Measurements from ENCODE around the gene PSMF1.

Gene PSMF1

DNA sequence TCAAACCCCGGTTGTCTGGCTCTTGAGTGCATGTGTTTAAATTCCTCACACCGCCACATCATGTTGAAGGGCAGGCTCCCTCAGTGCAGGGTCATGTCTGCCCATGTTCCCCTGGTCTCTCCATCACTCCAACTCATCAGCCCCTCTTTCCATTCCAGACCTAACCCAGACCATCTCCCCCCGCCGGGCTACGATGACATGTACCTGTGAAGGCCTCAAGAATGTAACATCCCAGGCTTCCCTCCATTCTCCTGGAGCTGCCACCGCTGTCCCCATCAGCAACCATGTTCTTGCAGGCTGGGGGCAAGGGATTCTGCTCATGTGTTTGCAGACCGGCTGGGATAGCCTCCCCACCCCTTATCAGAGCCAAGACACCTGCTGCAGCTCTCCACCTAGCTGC is 46.5 kb downstream of the PSMF1 start:
- DNase-seq (ENCODE audit: low read depth): no peak

DNA sequence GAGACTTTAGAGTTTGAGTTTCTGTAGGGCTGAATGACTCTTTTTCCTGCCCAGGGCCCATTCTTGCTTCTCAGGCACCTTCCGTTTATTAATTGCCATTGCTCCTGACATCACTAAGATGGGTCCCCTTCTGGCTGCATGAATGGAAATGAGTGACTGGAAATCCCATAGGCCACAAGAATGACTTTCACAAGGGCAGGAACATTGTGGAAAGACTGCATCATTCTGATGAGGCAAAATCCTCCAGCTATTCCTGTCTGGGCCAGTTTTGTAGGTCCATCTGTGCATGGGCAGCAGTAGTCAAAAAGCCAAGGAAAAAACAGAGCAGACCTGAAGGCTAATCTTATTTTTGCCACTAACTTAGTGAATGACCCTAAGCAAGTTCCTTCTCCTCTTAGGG is 47.1 kb downstream of the PSMF1 start:
- no peak for DNase-seq (ENCODE audit: low read depth)

GRCh38 chr20:1165941-1166340 is 47.5 kb downstream of the PSMF1 start:
- DNase-seq (ENCODE audit: low read depth): no peak

GRCh38 chr20:1166948-1167720 is 48.7 kb downstream of the PSMF1 start:
- DNase-seq (ENCODE audit: low read depth): no peak

- DNase-seq (ENCODE audit: low read depth): no peak
Measured at GRCh38 chr20:1169224-1169623, 50.8 kb downstream of the PSMF1 start.

GRCh38 chr20:1171461-1172093 is 53.2 kb downstream of the PSMF1 start:
- DNase-seq (ENCODE audit: low read depth): no peak

DNA sequence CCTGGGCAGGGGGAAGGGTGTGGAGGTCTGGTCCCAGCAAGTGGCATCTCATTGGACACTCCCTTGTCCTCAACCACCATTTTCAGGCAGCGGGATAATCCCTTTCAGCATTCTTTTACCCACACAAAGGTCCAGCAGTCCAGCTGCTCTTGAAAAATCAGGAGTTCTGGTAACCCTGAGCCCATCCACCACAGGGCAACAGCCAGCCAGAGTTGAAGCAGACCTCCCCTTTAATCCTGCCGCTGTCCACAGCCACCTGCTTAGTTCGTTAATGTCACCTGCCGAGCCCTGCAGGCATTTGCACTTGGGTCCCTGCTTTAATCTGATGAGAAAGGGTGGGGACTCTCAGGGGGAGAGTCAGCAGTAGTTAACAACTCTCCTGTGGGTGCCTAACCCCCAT is 55.3 kb downstream of the PSMF1 start:
- no peak for DNase-seq (ENCODE audit: low read depth)

DNA sequence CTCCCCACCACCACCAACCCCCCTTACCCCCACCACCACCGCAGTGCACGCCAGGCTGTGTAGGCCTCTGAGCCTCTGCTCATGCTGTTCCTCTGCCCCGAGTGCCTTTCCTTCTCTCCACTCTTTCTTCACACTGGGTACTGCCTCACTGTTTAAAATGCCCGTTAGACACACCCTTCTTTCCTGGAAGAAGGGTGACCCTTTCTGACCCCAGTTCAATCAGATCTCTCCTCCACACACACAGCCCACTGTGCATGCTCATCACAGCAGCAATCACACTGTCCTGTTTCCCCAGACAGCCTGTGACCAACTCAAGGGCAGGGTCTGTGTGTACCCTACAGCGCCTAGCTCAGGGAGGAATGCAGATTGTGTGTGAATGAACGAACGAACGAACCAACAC is 56.4 kb downstream of the PSMF1 start:
- no peak for DNase-seq (ENCODE audit: low read depth)

DNA sequence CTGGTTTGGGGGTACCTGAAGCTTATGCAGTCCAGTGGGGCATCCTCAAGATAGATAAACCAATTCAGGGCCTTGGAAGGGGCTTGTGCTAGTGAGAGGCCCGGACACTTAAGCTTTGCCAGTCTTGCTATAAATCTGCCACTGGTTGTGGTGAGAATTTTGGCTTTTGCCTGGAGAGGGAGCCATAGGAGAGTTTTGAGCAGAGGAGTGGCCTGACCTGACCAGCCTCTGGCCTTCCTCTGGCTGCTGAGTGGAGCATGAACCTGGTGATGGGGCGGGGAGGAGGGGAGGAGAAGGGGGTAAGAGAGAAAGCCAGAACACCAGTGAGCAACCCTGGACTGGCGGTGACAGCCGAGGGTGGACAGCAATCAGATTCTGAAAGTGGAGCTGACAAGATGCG is 59.3 kb downstream of the PSMF1 start:
- no peak for DNase-seq (ENCODE audit: low read depth)

- DNase-seq (ENCODE audit: low read depth): no peak
Measured at GRCh38 chr20:1178103-1178502, 59.7 kb downstream of the PSMF1 start.

DNA sequence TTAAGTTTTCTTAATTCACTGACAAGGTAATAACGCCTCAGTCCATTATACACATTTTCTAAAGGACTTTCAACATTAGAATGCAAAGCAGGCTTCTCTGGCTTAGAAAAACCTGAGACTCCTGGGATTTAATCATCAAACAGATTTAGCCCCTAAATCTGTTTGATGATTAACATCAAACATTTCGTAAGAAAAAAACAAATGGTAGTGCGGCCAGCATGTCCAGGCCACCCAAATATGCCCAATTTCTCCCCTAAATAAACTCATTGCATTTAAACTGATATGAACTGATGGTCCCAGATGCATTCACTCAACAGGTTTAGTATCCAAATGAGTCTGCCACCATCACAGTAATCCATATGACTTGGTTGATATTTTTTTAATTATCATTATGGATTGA is 60.2 kb downstream of the PSMF1 start:
- DNase-seq (ENCODE audit: low read depth): no peak

GRCh38 chr20:1180949-1181348 is 62.5 kb downstream of the PSMF1 start:
- no peak for DNase-seq (ENCODE audit: low read depth)

GRCh38 chr20:1182106-1182505 is 63.7 kb downstream of the PSMF1 start:
- no peak for DNase-seq (ENCODE audit: low read depth)

- no peak for DNase-seq (ENCODE audit: low read depth)
Measured at GRCh38 chr20:1183153-1183552, 64.8 kb downstream of the PSMF1 start.

DNA sequence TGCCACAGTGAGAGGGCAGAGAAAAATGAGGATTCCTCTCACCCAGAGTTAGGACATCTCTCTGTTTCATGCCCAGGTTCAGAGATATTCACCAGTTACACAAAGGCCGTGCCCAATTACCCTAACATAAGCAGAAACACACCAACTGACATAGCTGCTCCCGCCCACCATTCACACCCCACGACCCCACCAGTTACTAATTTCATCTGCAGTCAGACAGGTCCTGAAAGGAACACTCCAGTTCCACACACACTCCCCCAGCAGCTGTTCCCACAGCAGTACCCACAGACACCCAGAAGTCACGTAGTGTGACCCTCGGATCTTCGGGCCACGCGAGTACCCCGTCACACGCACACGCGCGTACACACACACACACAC is 65.8 kb downstream of the PSMF1 start:
- DNase-seq (ENCODE audit: low read depth): no peak

DNA sequence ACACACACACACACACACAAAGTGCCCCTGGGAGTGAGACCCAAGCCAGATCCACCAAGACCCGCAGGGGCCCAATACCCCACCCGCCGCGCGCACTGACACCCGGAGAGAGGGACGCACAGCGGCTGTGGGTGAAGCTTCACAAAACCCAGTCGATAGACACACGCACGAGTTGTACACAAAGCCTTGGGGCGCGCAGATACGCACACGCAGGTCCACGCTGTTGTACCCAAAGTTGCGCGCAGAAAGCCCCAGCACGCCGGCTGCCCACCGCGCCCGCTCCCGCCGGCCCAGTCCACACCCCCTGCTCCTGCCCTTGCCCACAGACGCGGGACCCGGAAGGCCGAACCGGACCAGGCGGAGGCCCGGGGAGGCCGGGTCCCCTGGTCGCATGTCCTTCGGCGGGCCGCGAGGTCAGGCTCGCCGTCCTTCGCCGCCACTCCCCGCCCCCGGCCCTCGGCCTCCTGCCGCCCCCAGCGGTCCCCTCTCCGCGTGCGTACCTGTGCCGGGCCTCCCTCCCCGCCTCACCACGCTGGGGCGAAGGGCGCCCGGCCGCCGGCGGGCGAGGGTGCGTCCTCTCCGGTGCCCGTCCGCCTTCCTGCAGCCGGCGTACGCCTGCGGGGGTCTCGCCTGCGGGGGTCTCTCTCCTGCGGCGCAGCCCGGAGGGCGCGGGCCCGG is 66.4 kb downstream of the PSMF1 start, which contains the start of gene TMEM74B:
Gene TMEM74B (minus strand): TSS at position 344 of the 678 bp plus-strand sequence. CDS start 1,180 bp downstream, outside the sequence.
- no peak for DNase-seq (ENCODE audit: low read depth)

DNA sequence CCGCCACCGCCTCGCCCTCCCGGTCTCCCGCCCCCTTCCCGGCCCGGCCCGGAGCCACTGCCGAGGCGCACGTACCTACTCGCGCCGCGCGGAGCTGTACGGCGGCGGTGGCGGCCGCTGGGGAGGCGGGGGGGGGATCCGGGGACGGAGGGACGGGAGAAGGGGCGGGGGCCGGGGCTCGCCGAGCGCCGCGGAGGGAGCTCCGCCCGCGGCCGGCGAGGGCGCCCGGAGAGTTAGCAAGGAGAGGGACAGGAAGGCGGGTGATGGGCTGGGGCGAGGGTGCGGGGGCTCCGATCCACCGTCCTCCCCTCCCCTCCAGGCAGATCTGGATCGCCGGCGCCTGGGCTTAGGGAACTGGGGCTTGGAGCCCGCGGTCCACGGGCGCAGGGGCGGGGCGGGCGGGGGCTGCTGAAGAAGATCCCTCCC is 66.9 kb downstream of the PSMF1 start:
- no peak for DNase-seq (ENCODE audit: low read depth)

- DNase-seq (ENCODE audit: low read depth): peak; percentile 43
Measured at GRCh38 chr20:1185790-1186334, 67.5 kb downstream of the PSMF1 start.

- DNase-seq (ENCODE audit: low read depth): no peak
Measured at GRCh38 chr20:1186367-1186991, 68.1 kb downstream of the PSMF1 start.

DNA sequence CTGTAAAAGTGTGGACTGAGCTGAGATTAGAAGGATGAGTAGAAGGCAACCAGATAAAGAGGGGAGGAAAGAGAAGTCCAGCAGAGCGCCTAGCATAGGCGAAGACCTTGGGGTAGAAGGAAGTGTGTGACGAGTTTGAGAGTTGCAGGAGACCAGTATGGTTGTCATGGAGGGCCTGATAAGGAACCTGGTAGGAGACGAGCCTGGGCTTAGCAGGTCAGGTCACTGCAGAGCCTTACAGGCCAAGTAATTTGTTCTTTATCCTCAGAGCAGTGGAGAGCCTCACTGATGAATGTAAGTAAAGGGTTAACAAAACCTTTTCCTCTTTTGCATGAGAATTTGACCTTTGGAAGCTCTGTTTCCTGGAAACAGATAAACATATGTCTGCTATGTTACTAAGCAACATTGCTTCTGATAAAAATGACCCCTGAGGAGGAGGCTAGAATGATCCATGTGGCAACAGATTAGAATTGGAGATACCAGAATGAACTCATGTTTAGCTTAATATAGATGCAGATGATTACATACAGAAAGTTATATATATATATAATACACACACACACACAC is 69.3 kb downstream of the PSMF1 start:
- peak; percentile 65 for DNase-seq (ENCODE audit: low read depth)

DNA sequence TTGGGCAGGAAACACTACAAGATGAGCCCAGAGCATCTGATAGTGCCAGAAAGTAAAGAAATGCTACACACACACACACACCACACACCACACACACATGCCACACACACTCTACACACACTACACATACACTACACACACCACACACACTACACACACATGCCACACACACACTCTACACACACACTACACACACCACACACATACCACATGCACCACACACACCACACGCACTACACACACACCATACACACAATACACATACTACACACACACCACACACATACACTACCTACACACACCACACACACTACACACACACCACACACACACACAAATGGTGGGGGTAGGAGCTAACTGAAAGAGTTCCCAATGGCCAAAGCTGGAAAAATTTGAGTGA is 69.9 kb downstream of the PSMF1 start:
- DNase-seq (ENCODE audit: low read depth): no peak

- no peak for DNase-seq (ENCODE audit: low read depth)
Measured at GRCh38 chr20:1189827-1190226, 71.4 kb downstream of the PSMF1 start.
